GM12874 (cell line): ENCODE measurements around the gene GPR176.

Experiments
- TF ChIP-seq, protein P1 (sequence below): IDR thresholded peaks from 2 replicates; pipeline ENCODE4 v1.5.1; 2011; ENCODE audit warnings: low read depth, mild to moderate bottlenecking, control low read depth, low read length, moderate library complexity; ENCODE audit not compliant: insufficient read depth

Gene GPR176

DNA sequence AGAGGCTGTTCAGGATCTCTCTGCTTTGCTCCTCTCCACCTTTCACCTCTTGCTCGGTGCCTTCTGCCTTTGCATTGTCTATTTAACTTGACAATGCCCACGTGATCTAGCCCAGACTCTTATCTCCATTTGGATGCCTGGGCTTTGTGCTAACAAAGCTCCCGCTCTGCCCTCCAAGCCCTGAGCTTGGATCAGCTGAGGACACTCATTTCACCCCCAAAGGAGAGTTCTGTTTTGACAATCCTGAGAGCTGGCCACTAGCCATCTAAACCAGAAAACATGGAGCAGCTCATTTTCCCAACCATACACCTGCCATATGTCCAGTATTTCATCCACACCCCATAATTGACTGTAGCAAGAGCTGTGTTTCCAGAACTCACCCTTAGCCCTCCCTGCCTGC lies 12.8 kb downstream of the GPR176 start:
- TF ChIP-seq, protein P1, sequence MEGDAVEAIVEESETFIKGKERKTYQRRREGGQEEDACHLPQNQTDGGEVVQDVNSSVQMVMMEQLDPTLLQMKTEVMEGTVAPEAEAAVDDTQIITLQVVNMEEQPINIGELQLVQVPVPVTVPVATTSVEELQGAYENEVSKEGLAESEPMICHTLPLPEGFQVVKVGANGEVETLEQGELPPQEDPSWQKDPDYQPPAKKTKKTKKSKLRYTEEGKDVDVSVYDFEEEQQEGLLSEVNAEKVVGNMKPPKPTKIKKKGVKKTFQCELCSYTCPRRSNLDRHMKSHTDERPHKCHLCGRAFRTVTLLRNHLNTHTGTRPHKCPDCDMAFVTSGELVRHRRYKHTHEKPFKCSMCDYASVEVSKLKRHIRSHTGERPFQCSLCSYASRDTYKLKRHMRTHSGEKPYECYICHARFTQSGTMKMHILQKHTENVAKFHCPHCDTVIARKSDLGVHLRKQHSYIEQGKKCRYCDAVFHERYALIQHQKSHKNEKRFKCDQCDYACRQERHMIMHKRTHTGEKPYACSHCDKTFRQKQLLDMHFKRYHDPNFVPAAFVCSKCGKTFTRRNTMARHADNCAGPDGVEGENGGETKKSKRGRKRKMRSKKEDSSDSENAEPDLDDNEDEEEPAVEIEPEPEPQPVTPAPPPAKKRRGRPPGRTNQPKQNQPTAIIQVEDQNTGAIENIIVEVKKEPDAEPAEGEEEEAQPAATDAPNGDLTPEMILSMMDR: no peak

DNA sequence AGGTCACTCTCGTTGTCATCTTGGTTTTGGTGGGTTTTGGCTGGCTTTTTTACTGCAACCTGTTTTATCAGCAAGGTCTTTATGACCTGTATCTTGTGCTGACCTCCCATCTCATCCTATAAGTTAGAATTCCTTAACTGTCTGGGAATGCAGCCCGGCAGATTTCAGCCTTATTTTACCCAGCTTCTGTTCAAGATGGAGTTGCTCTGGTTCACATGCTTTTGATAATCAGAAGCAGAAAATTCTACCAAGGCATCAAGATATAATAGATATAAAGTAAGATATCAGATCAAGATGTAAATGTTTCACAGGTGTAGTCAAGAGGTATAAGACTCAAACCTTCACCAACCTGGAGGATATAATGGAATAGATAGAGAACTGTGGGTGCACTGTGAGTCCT lies 16.0 kb downstream of the GPR176 start:
- TF ChIP-seq, protein P1: no peak

DNA sequence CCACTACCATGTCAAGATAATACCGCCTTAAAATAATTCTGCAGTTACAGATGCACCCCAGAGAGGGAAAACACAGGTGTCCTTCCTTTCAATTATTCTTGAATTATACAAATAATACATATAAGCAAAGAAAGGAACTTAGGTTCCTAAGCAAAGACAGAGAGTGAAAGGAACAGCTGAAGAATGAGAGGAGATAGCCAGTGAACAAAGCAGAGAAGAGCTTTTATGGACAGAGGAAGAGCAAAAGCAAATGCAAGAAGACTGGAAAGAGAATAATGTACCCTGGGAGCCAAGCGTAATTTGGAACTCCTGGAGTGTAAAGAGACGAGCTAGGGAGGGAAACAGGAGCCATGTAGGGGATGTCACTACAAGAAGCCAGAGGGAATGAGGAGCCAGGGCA lies 21.7 kb downstream of the GPR176 start:
- TF ChIP-seq, protein P1: no peak

DNA sequence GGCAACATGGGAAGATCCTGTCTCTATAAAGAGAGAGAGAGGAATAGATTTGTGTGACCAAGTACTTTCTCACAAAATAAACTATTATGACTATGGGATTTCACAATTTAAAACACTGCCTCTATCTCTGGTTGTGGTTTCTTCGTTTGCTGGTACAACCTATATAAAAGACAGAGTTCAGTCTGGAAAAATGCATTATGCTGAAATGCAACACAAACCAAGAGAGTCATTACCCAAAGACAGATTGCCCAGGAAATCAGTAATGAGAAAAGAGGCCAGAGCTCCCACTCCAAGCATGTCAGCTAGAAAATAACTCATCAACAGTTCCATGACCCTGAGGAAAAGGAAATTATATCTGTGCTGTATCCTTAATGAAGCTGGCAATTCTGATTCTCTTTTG lies 23.2 kb downstream of the GPR176 start:
- TF ChIP-seq, protein P1: no peak

DNA sequence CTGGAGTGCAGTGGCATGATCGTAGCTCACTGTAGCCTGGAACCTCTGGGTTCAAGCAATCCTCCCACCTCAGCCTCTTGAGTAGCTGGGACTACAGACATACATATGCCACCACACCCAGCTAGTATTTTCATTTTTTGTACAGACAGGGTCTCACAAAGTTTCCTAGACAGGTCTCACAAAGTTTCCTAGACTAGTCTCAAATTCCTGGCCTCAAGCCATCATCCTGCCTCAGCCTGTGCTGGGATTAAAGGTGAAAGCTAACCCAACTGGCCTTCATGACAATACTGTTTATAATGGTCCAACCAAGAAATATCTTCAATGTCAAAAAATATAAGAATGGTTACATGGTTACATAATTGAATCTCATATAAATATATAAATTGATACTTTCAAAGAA lies 24.0 kb downstream of the GPR176 start:
- TF ChIP-seq, protein P1: no peak

DNA sequence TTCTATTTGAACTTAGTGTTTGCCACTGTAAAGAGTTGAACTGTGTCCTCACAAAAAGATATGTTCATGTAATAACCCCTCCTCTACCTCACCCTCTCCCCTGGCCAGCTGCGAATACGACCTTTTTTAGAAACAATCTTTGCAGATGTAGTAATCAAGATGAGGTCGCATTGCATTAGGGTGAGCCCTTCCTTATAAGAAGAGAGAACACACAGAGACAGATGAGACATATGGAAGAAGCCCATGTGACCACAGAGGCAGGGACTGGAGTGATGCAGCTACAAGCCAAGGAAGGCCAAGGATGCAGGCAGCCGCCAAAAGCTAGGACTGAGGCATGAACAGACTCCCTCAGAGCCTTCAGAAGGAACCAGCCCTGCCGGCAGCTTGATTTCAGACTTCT lies 27.6 kb downstream of the GPR176 start:
- TF ChIP-seq, protein P1: no peak

DNA sequence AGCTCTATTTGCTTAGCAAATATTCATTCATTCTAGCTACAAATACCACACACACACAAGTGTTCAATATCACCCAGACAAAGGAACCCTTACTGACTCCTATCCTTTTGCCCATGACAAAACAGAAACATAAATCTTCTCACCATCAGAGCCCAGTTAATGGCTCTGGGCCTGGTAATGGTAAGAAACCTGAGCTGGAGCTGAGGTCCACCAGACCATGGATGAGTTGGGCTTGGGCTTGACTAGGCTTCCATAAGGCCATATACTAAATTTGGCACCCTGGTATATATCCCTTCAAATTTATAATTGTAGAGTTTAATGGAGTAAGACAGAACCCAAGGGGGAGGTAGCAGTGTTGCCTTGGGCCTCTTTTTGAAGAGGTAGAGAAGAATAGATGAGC lies 29.4 kb downstream of the GPR176 start:
- TF ChIP-seq, protein P1: no peak

DNA sequence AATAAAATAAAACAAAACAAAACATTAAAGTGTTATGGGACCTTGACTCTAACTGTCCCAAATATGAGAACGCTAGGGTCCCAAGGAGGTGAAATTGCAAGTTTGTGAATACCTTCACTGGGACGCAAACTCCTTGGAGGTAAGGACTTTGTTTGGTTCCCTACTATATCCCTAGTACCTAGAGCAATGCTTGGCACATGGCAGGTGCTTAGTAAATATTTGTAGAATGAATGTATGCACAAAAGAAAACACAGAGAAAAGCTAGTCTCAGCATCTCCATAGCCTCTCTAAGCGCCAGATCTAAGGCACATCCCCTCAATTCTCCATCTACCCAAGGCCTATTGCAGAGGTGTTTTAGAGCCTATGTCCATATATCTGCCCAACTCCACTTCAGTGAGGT lies 30.5 kb downstream of the GPR176 start:
- TF ChIP-seq, protein P1: no peak
